Transverse colon (tissue), 4 donors: ENCODE results near the gene DOCK10. TPM values are rescaled to one million over a fixed set of nuclear protein-coding genes. Genes with fewer than 3 reads are reported as not detected.

Experiments
- DNase-seq: peaks from one replicate; pipeline ENCODE4 v3.0.0-alpha.2; 2019
- H3K27ac ChIP-seq, 4 donors: fragments of 200-600 bp; sonication (generic); 2 replicates each; pipeline ENCODE4 v1.5.1; 2016 to 2018; ENCODE audit warnings: inconsistent platforms in 4 of 4
- H3K27me3 ChIP-seq: fragments of 200-600 bp; sonication (generic); 2 replicates; pipeline ENCODE4 v1.5.1; 2017; ENCODE audit warnings: inconsistent platforms
- H3K36me3 ChIP-seq, 4 donors: fragments of 200-600 bp; sonication (generic); 2 replicates each; pipeline ENCODE4 v1.5.1; 2017 to 2019; ENCODE audit warnings: inconsistent platforms in 4 of 4
- H3K4me1 ChIP-seq, 4 donors: fragments of 200-600 bp; sonication (generic); 2 replicates each; pipeline ENCODE4 v1.5.1; 2017 to 2020; ENCODE audit warnings: inconsistent platforms in 4 of 4
- H3K4me3 ChIP-seq, 4 donors: fragments of 200-600 bp; sonication (generic); 1 replicate in 1 of 4; 2 replicates in 3 of 4; pipeline versions ENCODE4 v1.5.1 to v1.6.1; 2017 to 2019; ENCODE audit warnings: inconsistent platforms in 4 of 4
- H3K9me3 ChIP-seq, 2 donors: fragments of 200-600 bp; sonication (generic); 2 replicates each; pipeline ENCODE4 v1.5.1; 2017 to 2019; ENCODE audit warnings: inconsistent platforms in 2 of 2
- EP300 ChIP-seq: sonication (generic); formaldehyde crosslinking; IDR thresholded peaks from one replicate; pipeline ENCODE4 v1.6.1; 2017; ENCODE audit warnings: antibody characterized with exemption, low read depth
- POLR2A ChIP-seq: fragments of 450-650 bp; IDR thresholded peaks from one replicate; pipeline ENCODE4 v1.6.1; 2016; ENCODE audit warnings: antibody characterized with exemption, mild to moderate bottlenecking, moderate library complexity
- POLR2AphosphoS5 ChIP-seq, 3 donors: sonication (generic); formaldehyde crosslinking; IDR thresholded peaks; one replicate each; pipeline ENCODE4 v1.6.1; 2016; ENCODE audit warnings: antibody characterized with exemption in 3 of 3
- WGBS, 2 donors: methylation state at CpG; one replicate each; pipeline ENCODE4 v1.1.5; 2018; ENCODE audit warnings: low coverage in 1 of 2; 5-methylcytosine and 5-hydroxymethylcytosine counted together
- in situ Hi-C, 4 donors: fragments of 200-750 bp; cut with MboI; loops; one replicate each; pipeline versions ENCODE4 v1.15.0 to v1.15.1; 2017; ENCODE audit warnings: low sequenced_read_pairs in 3 of 4, low pct_ligation_motif_present in 1 of 4, low pct_unique_long_range_greater_than_20kb in 1 of 4
- intact Hi-C: fragments of 100-400 bp; cut with DNase I; formaldehyde crosslinking; loops from one replicate; pipeline ENCODE4 v1.15.1; 2023; ENCODE audit warnings: low total_unique reads
- total RNA-seq, 4 donors: library from RNA; depleted of rRNA; stranded (reverse); fragments of >200 nt; gene quantifications; one replicate each; pipeline ENCODE4 v1.1.0, GENCODE V29; 2016
- TF ChIP-seq, protein P1 (sequence below), 5 experiments: fragments of 200-600 bp in 3 of 5; fragments of 450-650 bp in 2 of 5; sonication (generic) in 3 of 5; IDR thresholded peaks; 1 replicate in 2 of 5; 2 replicates in 3 of 5; pipeline ENCODE4 v1.5.1; 2016 to 2017; ENCODE audit warnings: antibody characterized with exemption in 5 of 5, inconsistent platforms in 3 of 5, mild to moderate bottlenecking in 2 of 5, moderate library complexity in 1 of 5

Gene DOCK10
- total RNA-seq, 4 donors from 2014 or later: 5.2 to 64.7 (median 14.5) TPM

DNA sequence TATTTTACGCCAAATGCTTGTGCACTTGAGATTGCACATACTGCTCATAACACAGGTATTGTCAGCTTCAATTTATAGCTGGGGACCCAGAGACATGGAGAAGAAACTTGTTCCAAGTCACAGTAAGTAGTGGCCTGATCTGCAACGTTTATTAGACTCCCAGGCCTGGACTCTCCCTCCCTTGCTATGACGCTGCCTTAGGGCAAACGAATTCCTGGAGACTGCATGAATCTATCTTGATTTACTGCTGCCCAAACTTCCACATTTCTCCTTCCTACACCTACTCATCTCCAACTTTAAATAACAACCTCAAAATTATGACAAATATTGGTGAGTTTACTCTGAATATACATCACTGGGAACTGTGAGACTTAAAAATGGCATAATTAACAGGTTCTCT is 181.0 kb downstream of the DOCK10 start:
- WGBS, 2 donors: 84 to 100% methylated on average over 1 to 4 of the region's 4 CpGs
- no peaks in the 10 kb centered on the region for H3K27me3 ChIP-seq
- TF ChIP-seq EP300 (no peak), POLR2A (no peak), POLR2AphosphoS5 (IDR thresholded peaks at IDR 0.05) (no peak)
- TF ChIP-seq, protein P1, sequence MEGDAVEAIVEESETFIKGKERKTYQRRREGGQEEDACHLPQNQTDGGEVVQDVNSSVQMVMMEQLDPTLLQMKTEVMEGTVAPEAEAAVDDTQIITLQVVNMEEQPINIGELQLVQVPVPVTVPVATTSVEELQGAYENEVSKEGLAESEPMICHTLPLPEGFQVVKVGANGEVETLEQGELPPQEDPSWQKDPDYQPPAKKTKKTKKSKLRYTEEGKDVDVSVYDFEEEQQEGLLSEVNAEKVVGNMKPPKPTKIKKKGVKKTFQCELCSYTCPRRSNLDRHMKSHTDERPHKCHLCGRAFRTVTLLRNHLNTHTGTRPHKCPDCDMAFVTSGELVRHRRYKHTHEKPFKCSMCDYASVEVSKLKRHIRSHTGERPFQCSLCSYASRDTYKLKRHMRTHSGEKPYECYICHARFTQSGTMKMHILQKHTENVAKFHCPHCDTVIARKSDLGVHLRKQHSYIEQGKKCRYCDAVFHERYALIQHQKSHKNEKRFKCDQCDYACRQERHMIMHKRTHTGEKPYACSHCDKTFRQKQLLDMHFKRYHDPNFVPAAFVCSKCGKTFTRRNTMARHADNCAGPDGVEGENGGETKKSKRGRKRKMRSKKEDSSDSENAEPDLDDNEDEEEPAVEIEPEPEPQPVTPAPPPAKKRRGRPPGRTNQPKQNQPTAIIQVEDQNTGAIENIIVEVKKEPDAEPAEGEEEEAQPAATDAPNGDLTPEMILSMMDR (IDR thresholded peaks at IDR 0.05): no peak
- in situ Hi-C loops: no loop called here
- no peaks in the 10 kb centered on the region for H3K36me3 ChIP-seq
- DNase-seq: no peak
- H3K4me1 ChIP-seq: no peaks in the 10 kb centered on the region
- no peak overlapping the region for H3K4me3 ChIP-seq
- no peak overlapping the region for H3K27ac ChIP-seq
- H3K9me3 ChIP-seq: no peaks in the 10 kb centered on the region
- intact Hi-C loops: no loop called here

DNA sequence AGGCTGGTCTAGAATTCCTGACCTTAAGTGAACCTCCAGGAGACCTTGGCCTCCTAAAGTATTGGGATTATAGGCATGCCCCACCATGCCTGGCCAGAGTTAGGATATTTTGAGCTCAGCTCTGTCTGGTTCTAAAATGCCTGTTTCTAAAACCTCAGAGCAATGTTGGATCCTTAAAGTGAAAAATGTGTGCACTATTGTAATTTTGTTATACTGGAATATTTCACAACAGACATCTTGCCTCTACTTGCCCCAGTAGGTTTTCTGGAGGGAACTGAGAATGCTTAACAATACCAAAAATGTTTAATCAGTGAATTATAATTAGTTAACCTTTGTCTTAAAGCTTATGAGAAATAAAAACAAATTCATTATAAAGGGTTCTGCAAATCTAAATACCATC is 181.5 kb downstream of the DOCK10 start:
- Histone ChIP-seq H3K27me3 (no peaks in the 10 kb centered on the region), H3K9me3 (no peaks in the 10 kb centered on the region), H3K4me3 (no peak overlapping the region), H3K4me1 (no peaks in the 10 kb centered on the region), H3K27ac (no peak overlapping the region), H3K36me3 (no peaks in the 10 kb centered on the region)
- intact Hi-C loops: no loop called here
- no peak for TF ChIP-seq POLR2A
- no peak for TF ChIP-seq POLR2AphosphoS5 (IDR thresholded peaks at IDR 0.05)
- TF ChIP-seq, protein P1 (IDR thresholded peaks at IDR 0.05): no peak
- no peak for TF ChIP-seq EP300
- DNase-seq: no peak
- in situ Hi-C loops: no loop called here

DNA sequence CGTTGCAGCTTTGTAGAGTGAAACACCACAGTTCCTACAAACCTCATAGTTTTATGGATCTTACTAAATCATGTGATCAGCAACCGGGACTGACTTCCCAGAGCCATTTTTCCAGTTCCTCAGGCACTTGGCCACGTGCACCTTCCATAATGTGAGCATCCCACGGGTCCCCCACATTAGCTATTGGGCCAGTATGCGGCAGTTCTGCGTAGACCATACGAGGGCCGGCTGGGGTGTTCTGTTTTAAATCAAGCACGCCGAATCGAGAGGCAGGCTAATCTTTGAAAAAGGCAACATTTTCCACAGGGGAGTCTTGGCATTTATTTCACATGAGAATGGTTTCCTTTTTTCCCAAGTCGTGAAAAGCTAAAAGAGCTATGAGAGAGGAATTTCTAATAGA is 190.5 kb downstream of the DOCK10 start:
- H3K4me3 ChIP-seq: no peak overlapping the region
- intact Hi-C loops (no loop called here), in situ Hi-C loops (no loop called here)
- H3K4me1 ChIP-seq: no peaks in the 10 kb centered on the region
- no peak overlapping the region for H3K27ac ChIP-seq
- no peaks in the 10 kb centered on the region for H3K9me3 ChIP-seq
- 86 to 88% methylated on average over 10 to 12 of the region's 12 CpGs for WGBS, 2 donors
- H3K27me3 ChIP-seq: no peaks in the 10 kb centered on the region
- TF ChIP-seq POLR2A: no peak
- no peak for TF ChIP-seq POLR2AphosphoS5 (IDR thresholded peaks at IDR 0.05)
- no peak for TF ChIP-seq EP300
- TF ChIP-seq, protein P1 (IDR thresholded peaks at IDR 0.05): no peak
- no peak for DNase-seq
- H3K36me3 ChIP-seq: peaks cover 0 to 3% (median 0%) of the 10 kb centered on the region in 4 donors

DNA sequence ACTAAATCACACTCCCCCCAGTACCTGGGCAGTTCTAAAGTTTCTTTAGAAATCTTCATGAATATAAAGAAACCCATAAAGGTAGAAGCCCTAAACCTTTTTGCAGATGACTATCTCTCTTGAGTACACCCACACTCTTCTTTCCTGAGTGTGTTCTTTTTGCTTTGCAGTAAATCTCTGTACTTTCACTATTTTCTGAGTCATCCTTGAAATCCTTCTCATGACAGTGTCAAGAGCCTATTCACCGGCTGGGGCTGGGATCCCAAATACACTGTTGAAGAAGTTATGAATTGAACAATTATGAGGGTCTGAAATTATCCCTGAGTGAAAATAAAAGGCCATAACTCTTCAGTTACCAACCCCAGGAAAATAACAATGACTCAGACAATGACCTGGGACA is 192.2 kb downstream of the DOCK10 start:
- H3K4me1 ChIP-seq: no peaks in the 10 kb centered on the region
- DNase-seq: no peak

More for the DNA sequence above, 192.2 kb downstream of the DOCK10 start:
- Histone ChIP-seq H3K9me3 (no peaks in the 10 kb centered on the region), H3K36me3 (peaks cover 0 to 3% (median 0%) of the 10 kb centered on the region in 4 donors), H3K27ac (no peak overlapping the region), H3K4me3 (no peak overlapping the region), H3K27me3 (no peaks in the 10 kb centered on the region)
- intact Hi-C loops (no loop called here), in situ Hi-C loops (no loop called here)
- WGBS, 2 donors: 89 to 100% methylated on average over 1 of the region's 1 CpG
- TF ChIP-seq, protein P1 (IDR thresholded peaks at IDR 0.05): no peak
- TF ChIP-seq EP300: no peak
- no peak for TF ChIP-seq POLR2A
- no peak for TF ChIP-seq POLR2AphosphoS5 (IDR thresholded peaks at IDR 0.05)
